PC-9 (cell line): Measurements from ENCODE around the gene GLT1D1. TPM values are rescaled to one million over a fixed set of nuclear protein-coding genes. Genes with fewer than 3 reads are reported as not detected.

Source experiments
- BruUV-seq: library from RNA; stranded (reverse); fragments of 400-500 nt; replicated peaks from 2 replicates; lab custom pipeline; 2021; lab: Mats Ljungman, UMichigan
- CTCF ChIA-PET: fragments of 300-600 bp; sonication (Branson Sonifier 250); formaldehyde crosslinking; loops from one replicate; lab custom pipeline; 2022; ENCODE audit warnings: antibody characterized with exemption; lab: Charles Lee
- POLR2A ChIA-PET: fragments of 300-600 bp; sonication (Branson Sonifier 250); formaldehyde crosslinking; loops from one replicate; lab custom pipeline; 2022; ENCODE audit warnings: antibody characterized with exemption; ENCODE audit not compliant: unreplicated experiment; lab: Charles Lee
- DNase-seq, 2 experiments: peaks; one replicate each; pipeline versions ENCODE4 v3.0.0 to v3.0.0-alpha.2; 2015 to 2022; ENCODE audit warnings: mixed read lengths in 1 of 2
- H2AFZ ChIP-seq: fragments of 200-600 bp; sonication (generic); 2 replicates; pipeline ENCODE4 v1.8.1; 2017; ENCODE audit warnings: antibody characterized with exemption
- H3F3A ChIP-seq: fragments of 200-600 bp; sonication (generic); 2 replicates; pipeline ENCODE4 v1.8.1; 2017; ENCODE audit warnings: antibody characterized with exemption, mild to moderate bottlenecking, low read depth; ENCODE audit not compliant: insufficient read depth
- H3K27ac ChIP-seq: fragments of 200-600 bp; sonication (generic); 2 replicates; pipeline ENCODE4 v1.6.1; 2016; ENCODE audit warnings: mixed run types
- H3K27me3 ChIP-seq: fragments of 200-600 bp; sonication (generic); 2 replicates; pipeline ENCODE4 v1.6.1; 2016; ENCODE audit warnings: low read depth, mixed run types; ENCODE audit not compliant: insufficient read depth
- H3K36me3 ChIP-seq: fragments of 200-600 bp; sonication (generic); 2 replicates; pipeline ENCODE4 v1.6.1; 2016; ENCODE audit warnings: low read depth, mixed run types
- H3K4me1 ChIP-seq: fragments of 200-600 bp; sonication (generic); replicated peaks from 2 replicates; pipeline ENCODE4 v1.6.1; 2016; ENCODE audit warnings: mixed run types; ENCODE audit not compliant: insufficient read depth
- H3K4me2 ChIP-seq: fragments of 200-600 bp; sonication (generic); 2 replicates; pipeline ENCODE4 v1.6.1; 2017; ENCODE audit warnings: mixed run types
- H3K4me3 ChIP-seq: fragments of 200-600 bp; sonication (generic); 2 replicates; pipeline ENCODE4 v1.6.1; 2016; ENCODE audit warnings: mixed run types
- H3K79me2 ChIP-seq: fragments of 200-600 bp; sonication (generic); 2 replicates; pipeline ENCODE4 v1.6.1; 2017; ENCODE audit warnings: low read depth, mixed run types
- H3K9me2 ChIP-seq: fragments of 200-600 bp; sonication (generic); 2 replicates; pipeline ENCODE4 v1.8.1; 2017; ENCODE audit warnings: mild to moderate bottlenecking; ENCODE audit not compliant: insufficient read depth
- H3K9me3 ChIP-seq: fragments of 200-600 bp; sonication (generic); 2 replicates; pipeline ENCODE4 v1.8.1; 2016; ENCODE audit warnings: low read depth; ENCODE audit not compliant: insufficient read depth
- H4K20me1 ChIP-seq: fragments of 200-600 bp; sonication (generic); 2 replicates; pipeline ENCODE4 v1.8.1; 2017; ENCODE audit not compliant: insufficient read depth
- CTCF ChIP-seq: fragments of 200-600 bp; sonication (generic); conservative IDR thresholded peaks from 2 replicates; pipeline ENCODE4 v1.6.1; 2017; ENCODE audit warnings: mixed run types, antibody characterized with exemption, mild to moderate bottlenecking, moderate library complexity
- EZH2 ChIP-seq: fragments of 200-600 bp; sonication (generic); IDR thresholded peaks from 2 replicates; pipeline ENCODE4 v1.8.0; 2017; ENCODE audit warnings: antibody characterized with exemption, low read depth
- intact Hi-C: fragments of 100-400 bp; cut with micrococcal nuclease; formaldehyde crosslinking; loops from one replicate; pipeline ENCODE4 v1.10.0; 2022; ENCODE audit not compliant: unreplicated experiment
- total RNA-seq: library from RNA; stranded (reverse); gene quantifications from 2 replicates; pipeline ENCODE4 v1.2.3, GENCODE V29; 2021

Gene GLT1D1
- total RNA-seq, 1 experiment from 2014 or later: not detected

GRCh38 chr12:128949086-128949485 lies 95.8 kb downstream of the GLT1D1 start:
- CTCF ChIA-PET: no interaction called here
- H3K9me2 ChIP-seq: no peaks in the 10 kb centered on the region
- H3K9me3 ChIP-seq: no peaks in the 10 kb centered on the region
- no peak overlapping the region for H3K4me2 ChIP-seq
- no peaks in the 10 kb centered on the region for H4K20me1 ChIP-seq
- no peak overlapping the region for H3K4me3 ChIP-seq
- no peaks in the 10 kb centered on the region for H3K4me1 ChIP-seq
- peaks cover 55% of the 10 kb centered on the region for H3K27me3 ChIP-seq
- H2AFZ ChIP-seq: no peak overlapping the region
- DNase-seq: no peak
- no peak overlapping the region for H3K27ac ChIP-seq
- H3K79me2 ChIP-seq: no peaks in the 10 kb centered on the region
- POLR2A ChIA-PET: no interaction called here
- no peaks in the 10 kb centered on the region for H3F3A ChIP-seq
- no peaks in the 10 kb centered on the region for H3K36me3 ChIP-seq
- intact Hi-C loops: no loop called here
- BruUV-seq: no TSS peak
- no peak for TF ChIP-seq CTCF
- TF ChIP-seq EZH2: no peak

GRCh38 chr12:128951448-128951847 lies 98.2 kb downstream of the GLT1D1 start:
- H3K4me3 ChIP-seq: no peak overlapping the region
- no TSS peak for BruUV-seq
- intact Hi-C loops: no loop called here

GRCh38 chr12:128956755-128957154 lies 103.5 kb downstream of the GLT1D1 start:
- Histone ChIP-seq H2AFZ (no peak overlapping the region), H3F3A (no peaks in the 10 kb centered on the region), H3K4me3 (no peak overlapping the region), H3K79me2 (no peaks in the 10 kb centered on the region), H3K9me2 (no peaks in the 10 kb centered on the region), H3K36me3 (no peaks in the 10 kb centered on the region), H4K20me1 (no peaks in the 10 kb centered on the region), H3K4me2 (no peak overlapping the region), H3K27me3 (peaks cover 55% of the 10 kb centered on the region), H3K27ac (no peak overlapping the region), H3K4me1 (no peaks in the 10 kb centered on the region), H3K9me3 (no peaks in the 10 kb centered on the region)
- CTCF ChIA-PET: no interaction called here
- intact Hi-C loops: no loop called here
- no peak for TF ChIP-seq EZH2
- no peak for TF ChIP-seq CTCF
- DNase-seq: no peak
- POLR2A ChIA-PET: no interaction called here
- BruUV-seq: no TSS peak

More at GRCh38 chr12:128951448-128951847, 98.2 kb downstream of the GLT1D1 start:
- H4K20me1 ChIP-seq: no peaks in the 10 kb centered on the region
- no peaks in the 10 kb centered on the region for H3K79me2 ChIP-seq
- H3K9me2 ChIP-seq: no peaks in the 10 kb centered on the region
- no peak overlapping the region for H2AFZ ChIP-seq
- peaks cover 49% of the 10 kb centered on the region for H3K27me3 ChIP-seq
- no peak for DNase-seq
- H3F3A ChIP-seq: no peaks in the 10 kb centered on the region
- TF ChIP-seq CTCF (no peak), EZH2 (no peak)
- ChIA-PET CTCF (no interaction called here), POLR2A (no interaction called here)
- H3K9me3 ChIP-seq: no peaks in the 10 kb centered on the region
- no peak overlapping the region for H3K4me2 ChIP-seq
- H3K27ac ChIP-seq: no peak overlapping the region
- H3K36me3 ChIP-seq: no peaks in the 10 kb centered on the region
- no peaks in the 10 kb centered on the region for H3K4me1 ChIP-seq
